ENCODE results near the gene ODF4. TPM values are rescaled to one million over a fixed set of nuclear protein-coding genes. Genes with fewer than 3 reads are reported as not detected.

The ODF4 gene
- total RNA-seq, 6 experiments from 2014 or later = not detected

GRCh38 chr17:8386841-8387240 is 47.2 kb downstream of the ODF4 start:
- DNase-seq = no peak
- TF ChIP-seq, protein P1, sequence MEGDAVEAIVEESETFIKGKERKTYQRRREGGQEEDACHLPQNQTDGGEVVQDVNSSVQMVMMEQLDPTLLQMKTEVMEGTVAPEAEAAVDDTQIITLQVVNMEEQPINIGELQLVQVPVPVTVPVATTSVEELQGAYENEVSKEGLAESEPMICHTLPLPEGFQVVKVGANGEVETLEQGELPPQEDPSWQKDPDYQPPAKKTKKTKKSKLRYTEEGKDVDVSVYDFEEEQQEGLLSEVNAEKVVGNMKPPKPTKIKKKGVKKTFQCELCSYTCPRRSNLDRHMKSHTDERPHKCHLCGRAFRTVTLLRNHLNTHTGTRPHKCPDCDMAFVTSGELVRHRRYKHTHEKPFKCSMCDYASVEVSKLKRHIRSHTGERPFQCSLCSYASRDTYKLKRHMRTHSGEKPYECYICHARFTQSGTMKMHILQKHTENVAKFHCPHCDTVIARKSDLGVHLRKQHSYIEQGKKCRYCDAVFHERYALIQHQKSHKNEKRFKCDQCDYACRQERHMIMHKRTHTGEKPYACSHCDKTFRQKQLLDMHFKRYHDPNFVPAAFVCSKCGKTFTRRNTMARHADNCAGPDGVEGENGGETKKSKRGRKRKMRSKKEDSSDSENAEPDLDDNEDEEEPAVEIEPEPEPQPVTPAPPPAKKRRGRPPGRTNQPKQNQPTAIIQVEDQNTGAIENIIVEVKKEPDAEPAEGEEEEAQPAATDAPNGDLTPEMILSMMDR (IDR thresholded peaks at IDR 0.05) = no peak
- Mint-ChIP-seq H3K36me3 (ENCODE audit: low read depth) (peaks cover 17% of the 10 kb centered on the region), H3K9me3 (no peaks in the 10 kb centered on the region; the same call in 1 of the 2 replicates), H3K27ac (peak overlapping the region; percentile 49), H3K27me3 (ENCODE audit: insufficient read depth) (peaks cover 9% of the 10 kb centered on the region), H3K4me1 (ENCODE audit: low read depth) (peaks cover 37% of the 10 kb centered on the region), H3K4me3 (no peak overlapping the region)

- no peak overlapping the region for H3K27ac Mint-ChIP-seq
- no peak for DNase-seq
- H3K27me3 Mint-ChIP-seq (ENCODE audit: insufficient read depth) = peaks cover 5% of the 10 kb centered on the region
Observed at GRCh38 chr17:8387914-8388651, 48.4 kb downstream of the ODF4 start.

DNA sequence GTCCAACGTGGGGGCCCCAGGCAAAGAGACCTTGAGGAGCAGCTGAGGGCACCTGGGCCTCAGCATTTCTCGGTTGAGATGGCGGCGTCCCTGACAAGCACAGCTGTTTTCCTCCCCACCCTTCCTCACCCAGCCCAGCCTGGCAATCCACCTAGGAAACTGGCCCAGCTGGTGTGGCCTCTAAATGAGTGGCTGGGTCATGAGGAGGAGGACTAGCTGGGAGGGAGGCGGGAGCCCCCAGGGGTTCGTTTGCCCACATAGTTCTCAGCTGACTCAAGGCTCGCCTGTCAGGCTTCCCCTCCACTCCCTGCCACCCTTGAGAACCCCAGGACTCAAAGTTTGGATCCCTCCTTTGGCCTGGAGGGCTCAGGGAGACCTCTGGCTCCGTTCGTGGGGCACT is 52.1 kb downstream of the ODF4 start:
- TF ChIP-seq, protein P1 (IDR thresholded peaks at IDR 0.05) = no peak
- H3K36me3 Mint-ChIP-seq (ENCODE audit: low read depth) = no peaks in the 10 kb centered on the region
- H3K27ac Mint-ChIP-seq = no peak overlapping the region
- H3K4me1 Mint-ChIP-seq (ENCODE audit: low read depth) = peaks cover 21% of the 10 kb centered on the region
- peaks cover 8% of the 10 kb centered on the region for H3K27me3 Mint-ChIP-seq (ENCODE audit: insufficient read depth)
- H3K4me3 Mint-ChIP-seq = no peak overlapping the region; the same call in 1 of the 2 replicates
- H3K9me3 Mint-ChIP-seq = no peaks in the 10 kb centered on the region
- DNase-seq = no peak

More at GRCh38 chr17:8387914-8388651, 48.4 kb downstream of the ODF4 start:
- H3K4me3 Mint-ChIP-seq = no peak overlapping the region
- H3K36me3 Mint-ChIP-seq (ENCODE audit: low read depth) = peaks cover 5% of the 10 kb centered on the region
- H3K9me3 Mint-ChIP-seq = no peaks in the 10 kb centered on the region
- peaks cover 37% of the 10 kb centered on the region for H3K4me1 Mint-ChIP-seq (ENCODE audit: low read depth)
- TF ChIP-seq, protein P1 (IDR thresholded peaks at IDR 0.05) = no peak

GRCh38 chr17:8392274-8392673 is 52.6 kb downstream of the ODF4 start:
- H3K27ac Mint-ChIP-seq = no peak overlapping the region
- H3K27me3 Mint-ChIP-seq (ENCODE audit: insufficient read depth) = peaks cover 11% of the 10 kb centered on the region
- no peaks in the 10 kb centered on the region for H3K36me3 Mint-ChIP-seq (ENCODE audit: low read depth)
- peaks cover 19% of the 10 kb centered on the region for H3K4me1 Mint-ChIP-seq (ENCODE audit: low read depth)
- TF ChIP-seq, protein P1 (IDR thresholded peaks at IDR 0.05) = no peak
- no peak for DNase-seq
- no peaks in the 10 kb centered on the region for H3K9me3 Mint-ChIP-seq
- no peak overlapping the region; the same call in 1 of the 2 replicates for H3K4me3 Mint-ChIP-seq

DNA sequence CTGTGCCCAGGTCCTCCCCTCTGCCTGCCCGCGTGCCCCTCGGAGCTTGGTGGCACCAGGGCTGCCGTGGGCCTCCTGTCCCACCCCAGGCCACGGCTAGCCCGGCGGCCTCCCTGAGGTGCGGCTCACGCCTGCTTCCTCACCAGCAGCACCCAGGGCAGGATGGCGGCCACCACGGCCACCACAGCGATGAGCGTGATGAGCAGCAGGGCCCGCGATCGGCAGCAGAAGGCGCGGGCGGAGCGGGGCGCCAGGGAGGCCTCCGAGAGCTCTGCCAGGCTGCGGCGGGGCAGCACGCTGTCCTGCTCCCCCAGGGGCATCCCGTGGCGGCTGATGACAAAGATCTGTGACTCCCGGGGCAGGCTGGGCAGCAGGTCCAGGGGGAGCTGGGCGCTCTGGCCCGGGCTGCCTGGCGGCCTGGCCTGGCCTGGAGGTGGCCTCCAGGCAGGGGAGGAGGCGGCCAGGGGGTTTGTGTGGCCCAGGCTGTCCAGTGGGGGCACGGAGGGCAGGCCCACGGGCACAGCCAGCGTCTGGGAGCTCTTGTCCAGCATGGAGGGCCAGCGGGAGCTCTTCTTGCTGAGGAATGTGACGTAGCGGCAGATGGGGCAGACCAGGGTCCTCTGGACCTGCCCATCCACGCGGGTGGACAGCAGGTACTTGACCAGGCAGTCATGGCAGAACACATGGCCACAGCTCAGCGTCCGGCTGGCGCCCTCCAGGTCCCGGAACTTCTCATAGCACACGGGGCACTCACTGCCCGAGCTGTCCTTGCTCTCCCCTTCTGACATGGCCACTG is 53.2 kb downstream of the ODF4 start:
- Mint-ChIP-seq H3K4me3 (no peak overlapping the region), H3K36me3 (ENCODE audit: low read depth) (no peaks in the 10 kb centered on the region), H3K27ac (no peak overlapping the region), H3K27me3 (ENCODE audit: insufficient read depth) (peaks cover 17% of the 10 kb centered on the region), H3K4me1 (ENCODE audit: low read depth) (peaks cover 19% of the 10 kb centered on the region), H3K9me3 (no peaks in the 10 kb centered on the region)
- no peak for DNase-seq
- TF ChIP-seq, protein P1 (IDR thresholded peaks at IDR 0.05) = no peak
